IPS-18a (cell line): ENCODE results near the gene SLC2A1.

ENCODE experiments used
- H3K27ac ChIP-seq: one replicate; pipeline ENCODE4 v1.5.1; 2013; ENCODE audit warnings: low read length
- H3K27me3 ChIP-seq: one replicate; pipeline ENCODE4 v1.6.1; 2013; ENCODE audit warnings: mild to moderate bottlenecking, low read length; ENCODE audit not compliant: control insufficient read depth, insufficient read depth
- H3K36me3 ChIP-seq: one replicate; pipeline ENCODE4 v1.6.1; 2013; ENCODE audit warnings: low read depth, low read length; ENCODE audit not compliant: control insufficient read depth
- H3K4me1 ChIP-seq: one replicate; pipeline ENCODE4 v1.6.1; 2013; ENCODE audit warnings: low read depth, low read length; ENCODE audit not compliant: control insufficient read depth
- H3K4me3 ChIP-seq: one replicate; pipeline ENCODE4 v1.5.1; 2013; ENCODE audit warnings: low read length
- H3K9ac ChIP-seq: one replicate; pipeline ENCODE4 v1.6.1; 2013; ENCODE audit warnings: mild to moderate bottlenecking, low read length, moderate library complexity
- H3K9me3 ChIP-seq: one replicate; pipeline ENCODE4 v1.6.1; 2013; ENCODE audit warnings: low read depth, low read length; ENCODE audit not compliant: control insufficient read depth

Gene SLC2A1

GRCh38 chr1:42928859-42929258 is 29.8 kb downstream of the SLC2A1 start:
- Histone ChIP-seq H3K4me3 (no peak overlapping the region), H3K27ac (no peak overlapping the region), H3K36me3 (peaks cover 72% of the 10 kb centered on the region), H3K27me3 (no peaks in the 10 kb centered on the region), H3K9me3 (no peaks in the 10 kb centered on the region), H3K4me1 (peaks cover 11% of the 10 kb centered on the region), H3K9ac (no peak overlapping the region)

GRCh38 chr1:42927920-42928505 is 30.7 kb downstream of the SLC2A1 start:
- Histone ChIP-seq H3K27me3 (no peaks in the 10 kb centered on the region), H3K4me1 (peaks cover 17% of the 10 kb centered on the region), H3K4me3 (no peak overlapping the region), H3K9me3 (no peaks in the 10 kb centered on the region), H3K36me3 (peaks cover 64% of the 10 kb centered on the region), H3K9ac (no peak overlapping the region), H3K27ac (no peak overlapping the region)

DNA sequence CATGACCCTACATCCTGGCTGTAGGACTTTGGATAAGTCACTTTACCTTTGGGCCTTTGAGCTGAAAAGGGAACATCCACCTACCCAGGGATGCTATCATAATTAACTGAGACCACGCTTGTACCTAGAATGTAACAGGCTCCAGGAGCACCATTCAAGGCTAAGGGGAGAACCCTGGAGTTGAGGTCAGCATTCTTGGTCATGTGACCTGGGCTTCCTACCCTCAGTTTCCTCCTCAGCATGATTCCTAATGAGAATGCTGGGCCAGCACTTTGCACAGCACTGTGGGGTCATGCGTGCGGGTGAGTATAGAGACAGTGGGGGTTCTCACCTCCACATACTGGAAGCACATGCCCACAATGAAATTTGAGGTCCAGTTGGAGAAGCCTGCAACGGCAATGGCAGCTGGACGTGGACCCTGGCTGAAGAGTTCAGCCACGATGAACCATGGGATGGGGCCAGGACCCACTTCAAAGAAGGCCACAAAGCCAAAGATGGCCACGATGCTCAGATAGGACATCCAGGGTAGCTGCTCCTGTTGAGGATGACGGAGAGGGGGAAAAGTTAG is 31.3 kb downstream of the SLC2A1 start:
- H3K4me1 ChIP-seq, result peaks cover 15% of the 10 kb centered on the region
- peaks cover 58% of the 10 kb centered on the region for H3K36me3 ChIP-seq
- no peak overlapping the region for H3K27ac ChIP-seq
- H3K27me3 ChIP-seq, result no peaks in the 10 kb centered on the region
- H3K4me3 ChIP-seq, result no peak overlapping the region
- no peaks in the 10 kb centered on the region for H3K9me3 ChIP-seq
- no peak overlapping the region for H3K9ac ChIP-seq

DNA sequence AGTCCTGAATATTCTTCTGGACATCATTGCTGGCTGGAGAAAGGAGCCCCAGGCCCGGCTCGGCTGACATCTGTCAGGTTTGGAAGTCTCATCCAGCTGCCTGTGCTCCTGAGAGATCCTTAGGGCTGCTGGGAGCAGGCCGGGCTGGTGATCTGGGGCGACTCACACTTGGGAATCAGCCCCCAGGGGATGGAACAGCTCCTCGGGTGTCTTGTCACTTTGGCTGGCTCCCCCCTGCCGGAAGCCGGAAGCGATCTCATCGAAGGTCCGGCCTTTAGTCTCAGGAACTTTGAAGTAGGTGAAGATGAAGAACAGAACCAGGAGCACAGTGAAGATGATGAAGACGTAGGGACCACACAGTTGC is 31.8 kb downstream of the SLC2A1 start:
- H3K36me3 ChIP-seq, result peaks cover 57% of the 10 kb centered on the region
- no peaks in the 10 kb centered on the region for H3K27me3 ChIP-seq
- H3K4me1 ChIP-seq, result peaks cover 15% of the 10 kb centered on the region
- H3K9me3 ChIP-seq, result no peaks in the 10 kb centered on the region
- H3K27ac ChIP-seq, result no peak overlapping the region
- H3K9ac ChIP-seq, result no peak overlapping the region
- no peak overlapping the region for H3K4me3 ChIP-seq

DNA sequence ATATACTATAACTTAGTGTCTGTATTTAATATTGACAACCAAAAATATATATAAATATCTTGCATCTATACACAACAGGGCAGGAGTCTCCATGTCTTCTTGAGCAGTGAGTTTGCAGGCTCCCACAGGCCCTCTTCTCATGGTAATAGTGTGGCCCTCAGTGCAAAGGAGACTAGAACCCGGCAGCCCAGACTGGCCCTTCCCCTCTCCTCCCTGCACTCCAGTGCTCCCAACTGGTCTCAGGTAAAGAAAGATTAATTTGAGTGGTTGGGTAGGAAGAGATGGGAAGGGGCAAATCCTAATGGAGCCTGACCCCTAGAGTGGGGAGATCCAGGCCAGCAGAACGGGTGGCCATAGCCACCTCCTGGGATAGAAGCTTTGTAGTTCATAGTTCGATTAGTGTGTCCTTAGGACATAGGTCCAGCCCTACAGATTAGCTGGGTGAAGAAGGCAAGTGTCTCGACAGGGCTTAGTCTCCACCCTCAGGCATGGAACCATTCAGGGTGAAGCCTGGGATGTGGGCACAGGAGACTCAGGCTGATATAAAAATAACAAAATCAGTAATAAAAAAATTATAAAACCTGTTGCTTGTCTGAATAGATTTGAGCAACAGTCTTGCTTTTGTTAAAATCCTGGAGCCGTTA is 32.3 kb downstream of the SLC2A1 start:
- H3K27ac ChIP-seq, result no peak overlapping the region
- no peaks in the 10 kb centered on the region for H3K9me3 ChIP-seq
- H3K4me1 ChIP-seq, result peaks cover 15% of the 10 kb centered on the region
- H3K4me3 ChIP-seq, result no peak overlapping the region
- H3K27me3 ChIP-seq, result no peaks in the 10 kb centered on the region
- H3K9ac ChIP-seq, result no peak overlapping the region
- peaks cover 57% of the 10 kb centered on the region for H3K36me3 ChIP-seq

- H3K27me3 ChIP-seq, result no peaks in the 10 kb centered on the region
- H3K36me3 ChIP-seq, result peaks cover 45% of the 10 kb centered on the region
- peak overlapping the region; percentile 35 for H3K9ac ChIP-seq
- peaks cover 15% of the 10 kb centered on the region for H3K4me1 ChIP-seq
- no peaks in the 10 kb centered on the region for H3K9me3 ChIP-seq
- peak overlapping the region; percentile 73 for H3K4me3 ChIP-seq
- H3K27ac ChIP-seq, result no peak overlapping the region
Measured at GRCh38 chr1:42924851-42925760, 33.6 kb downstream of the SLC2A1 start.

DNA sequence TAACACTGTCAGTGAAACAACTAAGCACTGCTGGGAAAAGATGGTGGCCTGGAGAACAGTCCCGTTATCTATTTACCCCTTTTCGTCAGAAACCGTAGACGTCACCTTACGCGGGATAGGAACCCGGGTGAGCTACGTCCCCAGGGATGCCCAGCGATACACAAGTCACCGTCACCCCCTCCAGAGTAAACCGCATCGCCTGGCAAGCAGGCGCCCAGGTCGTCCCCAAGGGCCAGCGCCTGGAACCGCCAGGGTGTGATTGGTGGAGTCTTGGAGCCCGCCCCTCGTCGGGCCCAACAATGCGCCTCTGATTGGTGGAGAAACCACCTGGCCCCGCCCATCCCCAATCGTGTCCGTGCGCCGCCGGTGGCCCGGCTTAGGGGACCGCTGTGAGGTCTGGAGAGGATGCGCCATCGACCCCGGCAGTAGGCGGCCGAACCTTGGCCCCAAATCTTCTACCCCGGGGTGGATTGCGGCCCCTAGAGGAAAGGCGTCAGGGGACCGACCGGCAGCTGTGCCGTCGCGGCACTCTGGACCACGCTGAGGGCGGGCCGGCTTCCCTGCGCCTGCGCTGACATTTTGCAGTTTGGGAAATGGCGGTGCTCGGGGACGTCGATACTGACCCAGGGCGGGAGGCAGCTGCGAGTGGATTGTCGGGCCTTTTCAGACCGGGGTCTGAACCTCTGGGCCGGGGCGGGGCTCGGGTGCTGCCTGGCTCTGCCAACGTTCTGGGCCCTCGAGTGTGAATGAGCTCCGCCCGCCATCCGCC is 34.4 kb downstream of the SLC2A1 start:
- Histone ChIP-seq H3K9me3 (no peaks in the 10 kb centered on the region), H3K9ac (peak overlapping the region; percentile 41), H3K27me3 (no peaks in the 10 kb centered on the region), H3K4me1 (peaks cover 15% of the 10 kb centered on the region), H3K36me3 (peaks cover 37% of the 10 kb centered on the region), H3K27ac (no peak overlapping the region), H3K4me3 (peak overlapping the region; percentile 73)

DNA sequence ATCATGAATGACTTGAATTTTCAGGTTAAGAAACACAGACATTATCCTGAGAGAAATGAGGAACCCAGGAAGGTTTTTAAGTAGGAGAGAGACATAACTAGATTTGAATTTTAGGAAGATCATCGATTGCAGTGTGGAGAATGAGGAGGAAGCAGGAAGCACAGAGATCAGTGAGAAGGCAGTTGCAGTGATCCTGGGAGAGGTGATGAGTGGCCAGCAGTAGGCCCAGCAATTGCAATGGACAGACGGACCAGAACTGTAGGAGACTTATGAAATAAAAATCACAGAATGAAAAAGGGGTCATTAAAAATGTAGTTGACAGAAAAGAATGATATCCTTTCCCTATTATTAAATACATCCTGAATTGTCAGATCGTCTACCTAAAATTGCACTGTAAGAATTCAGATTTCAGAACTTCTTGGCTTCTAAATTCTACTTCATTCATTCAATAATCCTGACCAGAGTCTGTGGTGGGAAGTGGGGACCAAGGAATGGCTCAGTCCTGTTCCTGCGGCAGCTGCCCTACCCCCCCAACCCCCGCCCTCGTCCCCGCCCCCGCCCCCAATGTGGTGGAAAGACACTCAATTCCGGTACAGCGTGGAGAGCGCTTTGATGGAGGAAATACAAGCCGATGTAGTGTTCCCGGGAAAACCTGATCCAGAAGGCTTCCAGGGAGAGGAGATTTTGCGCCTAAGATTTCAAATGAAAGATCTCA is 35.1 kb downstream of the SLC2A1 start:
- Histone ChIP-seq H3K4me3 (peak overlapping the region; percentile 73), H3K9ac (peak overlapping the region; percentile 41), H3K36me3 (peaks cover 29% of the 10 kb centered on the region), H3K27me3 (no peaks in the 10 kb centered on the region), H3K9me3 (no peaks in the 10 kb centered on the region), H3K27ac (no peak overlapping the region), H3K4me1 (peaks cover 15% of the 10 kb centered on the region)

- H3K36me3 ChIP-seq, result peaks cover 22% of the 10 kb centered on the region
- no peak overlapping the region for H3K9ac ChIP-seq
- H3K27me3 ChIP-seq, result no peaks in the 10 kb centered on the region
- H3K9me3 ChIP-seq, result peaks cover 2% of the 10 kb centered on the region
- peaks cover 15% of the 10 kb centered on the region for H3K4me1 ChIP-seq
- no peak overlapping the region for H3K27ac ChIP-seq
- H3K4me3 ChIP-seq, result no peak overlapping the region
Measured at GRCh38 chr1:42922687-42923366, 35.8 kb downstream of the SLC2A1 start.

- no peak overlapping the region for H3K4me3 ChIP-seq
- H3K4me1 ChIP-seq, result peaks cover 15% of the 10 kb centered on the region
Measured at GRCh38 chr1:42921769-42922168, 36.9 kb downstream of the SLC2A1 start.

More at GRCh38 chr1:42921769-42922168, 36.9 kb downstream of the SLC2A1 start:
- peaks cover 4% of the 10 kb centered on the region for H3K9me3 ChIP-seq
- no peak overlapping the region for H3K9ac ChIP-seq
- no peak overlapping the region for H3K27ac ChIP-seq
- H3K36me3 ChIP-seq, result peaks cover 12% of the 10 kb centered on the region
- H3K27me3 ChIP-seq, result no peaks in the 10 kb centered on the region
